GM21825 (cell line): ENCODE results near the gene FKBP2.

Experiments used
- ATAC-seq: cut with Tn5 transposase; IDR thresholded peaks from one replicate; pipeline ENCODE4 v1.9.1; 2021; ENCODE audit warnings: mild to moderate bottlenecking, moderate library complexity; ENCODE audit not compliant: unreplicated experiment

The FKBP2 gene

GRCh38 chr11:64262271-64263002 is 21.5 kb downstream of the FKBP2 start:
- ATAC-seq, result no peak

GRCh38 chr11:64263021-64263946 is 22.4 kb downstream of the FKBP2 start:
- ATAC-seq, result no peak

- no peak for ATAC-seq
Measured at GRCh38 chr11:64263947-64264317, 23.0 kb downstream of the FKBP2 start.

GRCh38 chr11:64264371-64264852 is 23.5 kb downstream of the FKBP2 start:
- no peak for ATAC-seq

- no peak for ATAC-seq
Measured at GRCh38 chr11:64265176-64266160, 24.6 kb downstream of the FKBP2 start.

- no peak for ATAC-seq
Measured at GRCh38 chr11:64266339-64266738, 25.4 kb downstream of the FKBP2 start.

GRCh38 chr11:64267207-64267945 is 26.5 kb downstream of the FKBP2 start:
- ATAC-seq, result no peak

GRCh38 chr11:64268025-64268892 is 27.4 kb downstream of the FKBP2 start:
- no peak for ATAC-seq

- ATAC-seq, result peak; percentile 10
Measured at GRCh38 chr11:64268893-64269539, 28.1 kb downstream of the FKBP2 start.

GRCh38 chr11:64269540-64270220 is 28.8 kb downstream of the FKBP2 start:
- ATAC-seq, result peak; percentile 56

- ATAC-seq, result no peak
Measured at GRCh38 chr11:64275031-64275800, 34.3 kb downstream of the FKBP2 start.

- no peak for ATAC-seq
Measured at GRCh38 chr11:64275841-64276240, 34.9 kb downstream of the FKBP2 start.

- no peak for ATAC-seq
Measured at GRCh38 chr11:64276653-64277431, 35.9 kb downstream of the FKBP2 start.

- no peak for ATAC-seq
Measured at GRCh38 chr11:64278576-64279190, 37.8 kb downstream of the FKBP2 start.

- ATAC-seq, result no peak
Measured at GRCh38 chr11:64281957-64282770, 41.3 kb downstream of the FKBP2 start.
